Stimulated activated effector memory CD8-positive, alpha-beta T cell treated with anti-CD3 and anti-CD28 coated beads, Interleukin-12 subunit alpha, Interleukin-12 subunit beta, amount 100 ng/mL, for 72 hours (primary cell): ENCODE measurements around the gene PIEZO1.

Source experiments
- ATAC-seq: fragments of 150-1000 bp; cut with Tn5 transposase; 2 replicates; pipeline ENCODE4 v1.10.0; 2021
- DNase-seq, 2 donors: peaks; one replicate each; pipeline ENCODE4 v3.0.0; 2021 to 2022; ENCODE audit warnings: low spot score in 2 of 2
- H3K27ac Mint-ChIP-seq: one replicate; pipeline ENCODE4 v1.8.0; 2022; ENCODE audit warnings: mild to moderate bottlenecking, mixed read lengths
- H3K36me3 Mint-ChIP-seq: one replicate; pipeline ENCODE4 v1.8.0; 2022; ENCODE audit warnings: mild to moderate bottlenecking, mixed read lengths
- H3K4me1 Mint-ChIP-seq: one replicate; pipeline ENCODE4 v1.8.0; 2022; ENCODE audit warnings: mixed read lengths
- H3K4me3 Mint-ChIP-seq: one replicate; pipeline ENCODE4 v1.8.0; 2022; ENCODE audit warnings: mild to moderate bottlenecking, mixed read lengths
- H3K9me3 Mint-ChIP-seq: one replicate; pipeline ENCODE4 v1.8.0; 2022; ENCODE audit warnings: mixed read lengths

PIEZO1 gene

DNA sequence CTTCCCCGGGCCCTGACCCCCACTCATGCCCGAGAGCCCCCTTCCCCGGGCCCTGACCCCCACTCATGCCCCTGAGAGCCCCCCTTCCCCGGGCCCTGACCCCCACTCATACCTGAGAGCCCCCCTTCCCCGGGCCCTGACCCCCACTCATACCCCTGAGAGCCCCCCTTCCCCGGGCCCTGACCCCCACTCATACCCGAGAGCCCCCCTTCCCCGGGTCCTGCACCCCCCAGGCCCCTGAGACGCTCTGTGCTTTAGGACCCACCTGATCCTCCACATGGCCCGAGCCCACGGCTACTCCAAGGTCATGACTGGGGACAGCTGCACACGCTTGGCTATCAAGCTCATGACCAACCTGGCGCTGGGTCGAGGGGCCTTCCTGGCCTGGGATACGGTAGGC is 72.0 kb downstream of the PIEZO1 start:
- Mint-ChIP-seq H3K4me1 (peaks cover 18% of the 10 kb centered on the region), H3K9me3 (no peaks in the 10 kb centered on the region), H3K4me3 (no peak overlapping the region), H3K27ac (peak overlapping the region; percentile 67), H3K36me3 (peaks cover 50% of the 10 kb centered on the region)
- no peak for DNase-seq
- no peak for ATAC-seq

DNA sequence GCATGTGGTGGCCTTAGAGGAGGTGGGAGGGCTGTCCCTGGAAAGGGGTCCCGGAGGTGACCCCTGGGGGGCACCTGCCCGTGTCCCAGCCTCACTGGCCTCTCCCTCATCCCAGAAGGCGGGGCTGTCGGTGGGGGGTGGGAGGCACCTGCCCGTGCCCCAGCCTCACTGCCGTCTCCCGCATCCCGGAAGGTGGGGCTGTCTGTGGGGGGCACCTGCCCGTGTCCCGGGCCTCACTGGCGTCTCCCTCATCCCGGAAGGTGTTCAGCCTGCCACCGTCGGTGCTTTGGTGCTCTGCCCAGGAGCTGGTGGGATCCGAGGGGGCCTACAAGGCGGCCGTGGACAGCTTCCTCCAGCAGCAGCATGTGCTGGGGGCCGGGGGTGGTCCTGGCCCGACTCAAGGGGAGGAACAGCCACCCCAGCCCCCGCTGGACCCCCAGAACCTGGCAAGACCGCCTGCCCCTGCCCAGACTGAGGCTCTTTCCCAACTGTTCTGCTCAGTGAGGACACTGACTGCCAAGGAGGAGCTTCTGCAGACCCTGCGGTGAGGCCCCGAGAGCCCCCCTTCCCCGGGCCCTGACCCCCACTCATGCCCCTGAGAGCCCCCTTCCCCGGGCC is 72.5 kb downstream of the PIEZO1 start:
- Mint-ChIP-seq H3K9me3 (no peaks in the 10 kb centered on the region), H3K4me1 (peaks cover 24% of the 10 kb centered on the region), H3K4me3 (no peak overlapping the region), H3K36me3 (peaks cover 47% of the 10 kb centered on the region), H3K27ac (no peak overlapping the region)
- DNase-seq (no peak), ATAC-seq (no peak)

DNA sequence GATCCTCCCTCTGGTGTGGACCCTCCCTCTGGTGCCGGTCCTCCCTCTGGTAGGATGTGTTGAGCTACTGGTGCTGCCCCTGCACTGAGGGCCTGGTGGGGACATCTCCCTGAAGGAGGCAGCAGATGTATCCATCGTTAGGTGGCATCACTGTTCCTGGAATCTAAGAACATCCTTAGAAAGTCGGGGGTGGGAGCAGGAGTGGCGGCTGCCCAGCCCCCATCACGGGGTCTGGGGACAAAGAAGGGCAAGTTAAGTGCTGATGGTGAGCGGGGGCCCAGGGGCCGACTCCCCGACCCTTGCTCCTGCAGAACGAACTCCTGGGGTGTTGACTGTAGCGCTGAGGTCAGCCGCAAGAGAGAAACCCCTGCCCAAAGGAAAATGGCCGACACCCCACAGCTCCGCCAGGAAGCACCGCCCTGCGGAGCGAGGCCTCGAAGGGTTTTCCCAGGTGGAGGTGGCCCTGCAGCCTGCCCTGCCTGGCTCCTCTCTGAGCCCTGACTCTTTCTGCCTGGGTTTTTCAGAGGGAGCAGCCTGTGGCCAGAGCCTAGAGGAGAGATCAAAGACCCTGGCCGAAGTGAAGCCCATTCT is 73.2 kb downstream of the PIEZO1 start:
- ATAC-seq = no peak
- Mint-ChIP-seq H3K36me3 (peaks cover 47% of the 10 kb centered on the region), H3K4me1 (peaks cover 24% of the 10 kb centered on the region), H3K27ac (no peak overlapping the region), H3K9me3 (no peaks in the 10 kb centered on the region), H3K4me3 (no peak overlapping the region)
- no peak for DNase-seq

DNA sequence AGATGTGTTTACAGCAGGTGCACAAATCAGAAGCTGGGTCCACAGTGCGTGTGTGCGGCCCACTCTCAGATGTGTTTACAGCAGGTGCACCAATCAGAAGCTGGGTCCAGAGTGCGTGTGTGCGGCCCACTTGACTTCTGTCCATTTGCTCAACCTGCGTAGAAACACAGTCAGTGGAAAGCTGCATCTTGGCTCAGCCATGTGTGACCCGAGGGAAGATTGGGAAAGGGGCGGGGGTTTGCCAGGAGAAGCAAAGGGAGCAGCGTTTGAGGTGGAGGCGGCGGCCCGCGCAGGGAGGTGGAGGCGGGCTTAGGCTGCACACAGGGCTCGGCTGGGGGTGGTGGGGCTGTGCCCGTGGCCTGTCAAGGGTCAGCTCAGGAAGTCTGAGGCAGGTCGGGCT is 74.5 kb downstream of the PIEZO1 start:
- peaks cover 24% of the 10 kb centered on the region for H3K4me1 Mint-ChIP-seq
- H3K36me3 Mint-ChIP-seq = peaks cover 36% of the 10 kb centered on the region
- no peak for DNase-seq
- H3K27ac Mint-ChIP-seq = peak overlapping the region; percentile 45
- no peak for ATAC-seq
- H3K9me3 Mint-ChIP-seq = no peaks in the 10 kb centered on the region
- no peak overlapping the region for H3K4me3 Mint-ChIP-seq

DNA sequence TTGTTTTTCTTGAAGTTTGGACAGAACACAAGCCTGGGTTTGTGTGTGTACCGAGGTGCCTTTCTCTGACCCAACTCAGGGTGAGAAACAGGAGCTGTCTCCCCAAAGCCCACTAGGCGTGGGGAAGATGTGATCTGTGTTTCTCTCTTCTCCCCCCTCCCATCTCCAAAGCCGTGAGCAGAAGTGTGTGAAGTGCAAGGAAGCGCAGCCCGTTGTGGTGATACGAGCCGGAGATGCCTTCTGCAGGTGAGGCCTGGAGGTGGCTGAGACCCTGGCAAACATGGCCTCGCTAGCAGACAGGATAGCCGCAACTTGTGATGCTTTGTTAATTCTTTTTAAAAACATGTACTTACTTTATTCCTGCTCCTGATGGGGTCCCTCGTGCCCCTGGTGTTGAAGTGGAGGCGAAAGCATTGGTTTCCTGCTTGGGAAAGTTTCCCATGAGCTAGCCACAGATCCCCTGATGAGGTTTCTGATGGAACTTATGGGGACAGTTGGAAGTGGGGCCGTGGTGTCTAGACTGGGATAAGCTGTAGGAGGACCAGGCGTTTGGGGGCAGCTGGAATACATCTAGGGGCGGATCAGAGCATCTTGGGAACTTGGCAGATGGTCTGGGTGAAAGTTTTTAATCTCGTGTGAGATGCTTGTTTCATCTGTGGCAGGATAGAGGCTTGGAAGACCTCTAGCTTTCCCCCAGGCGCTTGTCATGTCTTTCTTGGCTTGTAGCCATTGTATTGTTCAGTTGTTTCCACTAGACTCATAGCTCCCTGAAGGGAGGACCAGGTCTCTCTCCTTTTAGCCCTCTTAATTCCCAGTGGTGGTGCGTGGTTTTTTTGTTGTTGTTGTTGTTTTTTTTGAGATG is 77.8 kb downstream of the PIEZO1 start:
- Mint-ChIP-seq H3K27ac (peak overlapping the region; percentile 70), H3K36me3 (peaks cover 21% of the 10 kb centered on the region), H3K4me1 (peaks cover 51% of the 10 kb centered on the region), H3K4me3 (peak overlapping the region; percentile 95), H3K9me3 (no peaks in the 10 kb centered on the region)
- no peak for DNase-seq
- no peak for ATAC-seq

DNA sequence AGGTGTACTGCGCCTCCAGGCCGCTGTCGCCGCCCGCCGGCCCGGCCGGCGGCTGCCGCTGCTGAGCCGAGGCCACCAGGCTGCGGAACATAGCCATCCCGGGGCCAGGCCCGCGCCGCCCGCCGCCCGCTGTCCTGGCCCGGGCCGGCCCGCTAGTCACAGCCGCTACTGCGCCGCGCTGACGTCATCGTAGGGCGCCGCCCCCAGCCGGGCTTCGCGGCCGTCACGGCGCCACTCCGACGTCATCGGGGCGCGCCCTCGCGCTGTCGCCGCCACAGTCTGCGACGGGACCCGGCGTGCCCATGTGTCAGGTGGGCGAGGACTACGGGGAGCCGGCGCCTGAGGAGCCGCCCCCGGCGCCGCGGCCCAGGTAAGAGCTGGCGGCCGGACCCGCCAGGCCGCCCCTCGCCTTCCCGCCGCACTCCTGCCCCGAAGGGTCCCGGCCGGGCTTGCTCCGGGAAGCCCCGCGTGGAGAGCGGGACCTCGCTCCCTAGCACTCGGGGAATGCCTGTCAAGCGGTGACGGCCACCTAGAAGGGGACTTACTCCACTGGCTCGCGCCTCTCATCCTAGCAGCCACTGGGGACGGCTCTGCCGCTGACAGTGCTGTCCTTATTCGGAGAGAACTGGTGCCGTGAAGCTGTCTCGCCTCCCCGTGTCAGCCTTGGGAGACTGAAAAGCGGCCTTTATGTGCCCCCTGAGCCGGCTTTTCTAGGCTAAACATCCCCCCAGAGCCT is 78.6 kb downstream of the PIEZO1 start, which contains the start of the genes CTU2 and RNF166:
TSS of gene CTU2 (plus strand) at position 275 of the 736 bp plus-strand sequence. CDS start at position 303, 28 bp downstream.
TSS of gene RNF166 (minus strand) at position 180 of the 736 bp plus-strand sequence. CDS start at position 97, 83 bp downstream.
- peaks cover 59% of the 10 kb centered on the region for H3K4me1 Mint-ChIP-seq
- peak within 1 kb of the TSS; percentile 95 for H3K4me3 Mint-ChIP-seq
- peaks cover 28% of the 10 kb centered on the region for H3K36me3 Mint-ChIP-seq
- peak within 1 kb of the TSS; percentile 94 for H3K27ac Mint-ChIP-seq
- ATAC-seq (peak; percentile 82), DNase-seq (peak; percentile 95 to 98)
- no peaks in the 10 kb centered on the region for H3K9me3 Mint-ChIP-seq

DNA sequence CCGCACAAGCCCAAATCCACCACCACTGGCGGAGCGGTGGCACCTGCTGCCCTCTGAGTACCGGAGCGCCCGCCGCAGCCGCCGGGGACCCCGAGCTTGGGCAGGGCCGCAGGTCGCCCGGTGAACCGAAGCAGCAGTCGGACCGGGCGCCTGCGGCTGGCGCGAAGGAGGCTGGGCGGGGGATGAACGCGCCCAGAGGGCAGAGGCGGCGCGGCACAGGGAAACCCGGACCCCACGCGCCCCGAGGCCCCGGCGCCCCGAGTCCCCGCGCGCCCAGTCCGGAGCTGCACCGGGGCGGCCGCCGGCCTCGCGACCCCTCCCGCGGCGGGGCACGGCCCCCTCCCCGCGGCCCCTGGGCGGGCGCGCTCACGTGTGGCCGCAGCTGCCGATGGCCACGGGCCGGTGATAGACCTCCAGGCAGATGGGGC is 79.2 kb downstream of the PIEZO1 start:
- Mint-ChIP-seq H3K9me3 (no peaks in the 10 kb centered on the region), H3K4me1 (peaks cover 64% of the 10 kb centered on the region), H3K36me3 (peaks cover 34% of the 10 kb centered on the region), H3K27ac (peak overlapping the region; percentile 94), H3K4me3 (peak overlapping the region; percentile 95)
- ATAC-seq = peak; percentile 2
- DNase-seq = peak in 1 of 2 donors; percentile 59

DNA sequence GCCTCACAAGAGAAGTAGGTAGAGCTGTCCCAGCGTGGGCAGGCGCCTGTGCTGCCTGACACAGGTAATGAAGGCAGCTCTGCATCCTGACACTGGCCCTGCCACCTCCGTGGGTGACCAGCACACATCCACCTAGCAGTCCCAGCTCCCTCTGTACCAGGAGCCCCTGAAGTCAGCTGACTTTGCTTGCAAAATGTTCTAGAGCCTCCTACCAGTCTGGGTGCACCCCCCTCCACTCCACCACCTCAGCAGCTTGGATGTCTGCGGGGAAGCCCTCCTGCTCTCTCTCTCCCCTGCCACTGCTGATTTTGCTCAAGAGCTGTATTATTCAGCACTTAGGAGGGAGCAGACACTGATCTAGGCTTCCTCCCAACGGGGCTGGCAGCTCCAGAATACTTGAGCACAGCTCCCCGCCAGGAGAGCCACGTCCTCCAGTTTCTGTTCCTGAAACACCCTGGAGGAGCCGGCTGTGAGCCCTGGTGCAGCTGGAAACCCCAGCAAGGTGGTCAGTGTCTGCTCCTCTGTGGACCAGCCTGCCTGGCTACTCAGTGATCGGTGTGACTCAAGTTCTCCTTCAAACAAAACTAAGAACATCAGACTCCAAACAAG is 79.8 kb downstream of the PIEZO1 start:
- ATAC-seq (no peak), DNase-seq (no peak)
- Mint-ChIP-seq H3K4me3 (peak overlapping the region; percentile 95), H3K4me1 (peaks cover 65% of the 10 kb centered on the region), H3K27ac (peak overlapping the region; percentile 94), H3K36me3 (peaks cover 40% of the 10 kb centered on the region), H3K9me3 (no peaks in the 10 kb centered on the region)

DNA sequence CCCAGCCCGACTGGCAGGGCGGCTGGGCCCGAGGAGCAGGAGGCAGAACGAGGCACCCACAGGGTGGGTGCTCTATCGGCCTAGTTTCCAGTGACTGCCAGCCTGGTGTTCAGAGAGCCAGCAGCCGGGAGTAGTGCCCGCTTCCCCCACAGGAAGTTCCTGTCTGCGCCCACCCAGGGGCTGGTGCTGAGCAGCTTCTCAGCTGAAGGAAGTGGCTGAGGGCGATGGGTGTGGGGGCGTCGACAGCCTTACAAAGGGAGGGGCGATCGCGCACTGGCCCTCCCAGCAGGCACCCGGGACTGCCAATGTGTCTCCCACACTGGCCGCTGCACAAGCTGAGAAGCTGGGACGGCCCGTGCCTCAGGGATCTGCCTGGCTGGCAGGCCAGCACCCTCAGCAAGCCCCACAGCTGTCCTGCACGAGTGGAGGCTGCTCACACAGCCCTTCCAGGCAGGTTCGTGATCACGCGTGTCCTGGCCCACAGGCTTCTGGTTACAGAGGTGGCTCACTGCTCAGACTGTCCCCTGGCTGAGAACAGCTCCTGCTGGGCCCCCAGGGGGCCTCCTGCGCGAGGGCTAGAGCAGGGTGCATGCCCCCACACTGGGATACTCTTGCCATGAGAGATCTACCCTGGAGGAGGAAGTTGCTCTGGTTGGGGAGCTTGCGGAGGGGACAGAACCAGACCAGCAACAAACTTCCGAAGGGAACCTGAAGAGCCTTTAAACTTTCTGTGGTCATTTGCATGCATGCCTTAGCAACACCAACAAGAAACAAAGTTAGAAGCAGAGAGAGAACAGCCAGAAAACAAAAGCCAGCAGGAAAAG is 81.3 kb downstream of the PIEZO1 start:
- peaks cover 47% of the 10 kb centered on the region for H3K36me3 Mint-ChIP-seq
- H3K4me3 Mint-ChIP-seq = peak overlapping the region; percentile 95
- H3K4me1 Mint-ChIP-seq = peaks cover 75% of the 10 kb centered on the region
- peak; percentile 59 to 76 for DNase-seq
- peak; percentile 52 for ATAC-seq
- H3K9me3 Mint-ChIP-seq = no peaks in the 10 kb centered on the region
- peak overlapping the region; percentile 94 for H3K27ac Mint-ChIP-seq

DNA sequence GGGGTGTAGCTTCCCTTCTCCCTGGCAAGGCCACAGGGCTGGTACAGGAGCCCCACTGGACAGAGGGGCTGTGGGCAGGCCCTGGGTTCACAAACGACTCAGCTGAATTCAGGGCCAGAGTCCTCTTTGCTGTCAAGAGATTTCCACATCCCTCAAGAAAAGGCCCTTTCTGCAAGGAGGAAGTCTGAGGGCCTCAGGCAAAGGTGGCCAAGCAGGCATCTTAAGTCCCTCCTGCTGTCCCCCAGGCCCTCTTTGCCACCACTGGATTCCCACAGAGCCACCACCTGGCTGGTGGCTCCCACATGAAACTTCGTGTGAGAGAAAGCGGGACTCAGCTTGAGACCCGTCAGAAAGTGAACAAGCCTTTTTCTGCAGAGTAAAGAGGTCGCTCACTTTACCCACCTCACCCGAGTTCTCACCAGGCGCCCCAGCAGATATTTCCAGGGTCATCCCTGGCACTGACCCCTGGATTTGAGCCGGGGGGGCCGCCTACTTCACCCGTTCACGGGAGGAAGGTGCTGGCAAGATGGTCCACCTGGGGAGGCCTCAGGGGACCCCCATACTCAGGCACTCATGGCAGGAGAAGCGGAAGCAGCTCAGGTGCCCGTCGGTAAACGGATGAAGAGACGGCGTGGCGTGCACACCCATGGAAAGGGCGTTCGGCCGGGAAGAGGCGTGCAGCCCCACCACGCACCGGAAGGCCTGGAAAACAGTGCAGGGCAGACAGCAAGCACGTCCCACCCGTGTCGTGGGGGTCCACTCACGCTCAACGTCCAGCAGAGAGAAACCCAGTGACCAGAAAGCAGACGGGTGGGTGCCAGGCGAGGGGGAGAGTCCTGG is 82.4 kb downstream of the PIEZO1 start:
- DNase-seq (no peak), ATAC-seq (no peak)
- Mint-ChIP-seq H3K4me1 (peaks cover 77% of the 10 kb centered on the region), H3K36me3 (peaks cover 57% of the 10 kb centered on the region), H3K27ac (peak overlapping the region; percentile 94), H3K9me3 (no peaks in the 10 kb centered on the region), H3K4me3 (peak overlapping the region; percentile 95)

DNA sequence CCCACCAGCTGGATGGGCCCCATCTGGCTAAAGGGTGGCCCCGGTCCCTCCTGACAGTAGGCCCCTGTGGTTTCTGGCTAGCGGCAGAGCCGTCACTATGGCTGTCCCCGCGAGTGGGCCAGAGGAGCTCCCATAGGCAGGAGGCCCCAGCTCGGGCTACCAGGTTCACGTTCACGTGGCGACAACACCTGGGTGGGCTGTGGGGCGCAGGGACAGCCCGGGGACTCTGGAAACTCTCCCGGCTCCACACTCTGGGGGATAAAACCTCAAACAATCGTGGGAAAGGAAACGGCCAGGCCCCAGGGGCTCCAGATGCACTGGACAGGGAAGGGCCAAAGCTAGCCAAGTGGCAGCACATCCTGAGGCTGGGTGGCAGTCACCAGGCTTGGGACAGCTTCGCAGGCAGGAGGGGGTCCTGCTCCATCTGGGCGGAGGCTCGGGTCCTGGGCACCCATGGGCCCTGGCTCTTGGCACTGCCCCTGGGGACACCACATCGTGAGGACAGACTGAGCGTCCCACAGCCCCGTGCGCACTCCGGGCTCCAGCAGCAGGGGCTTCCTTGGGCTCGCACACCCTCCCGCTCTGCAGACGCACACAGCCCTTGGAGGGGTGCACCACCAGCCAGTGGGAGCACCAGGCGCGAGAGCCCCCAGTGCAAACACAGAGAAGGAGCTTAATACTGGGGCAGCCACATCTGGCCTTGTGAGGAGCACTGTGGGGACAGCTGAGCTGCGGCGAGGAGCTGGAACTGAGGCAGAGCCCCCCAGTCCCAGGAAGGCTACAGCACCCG is 83.2 kb downstream of the PIEZO1 start:
- Mint-ChIP-seq H3K9me3 (no peaks in the 10 kb centered on the region), H3K4me3 (peak overlapping the region; percentile 95), H3K4me1 (peaks cover 72% of the 10 kb centered on the region), H3K36me3 (peaks cover 57% of the 10 kb centered on the region), H3K27ac (peak overlapping the region; percentile 94)
- ATAC-seq (no peak), DNase-seq (no peak)

DNA sequence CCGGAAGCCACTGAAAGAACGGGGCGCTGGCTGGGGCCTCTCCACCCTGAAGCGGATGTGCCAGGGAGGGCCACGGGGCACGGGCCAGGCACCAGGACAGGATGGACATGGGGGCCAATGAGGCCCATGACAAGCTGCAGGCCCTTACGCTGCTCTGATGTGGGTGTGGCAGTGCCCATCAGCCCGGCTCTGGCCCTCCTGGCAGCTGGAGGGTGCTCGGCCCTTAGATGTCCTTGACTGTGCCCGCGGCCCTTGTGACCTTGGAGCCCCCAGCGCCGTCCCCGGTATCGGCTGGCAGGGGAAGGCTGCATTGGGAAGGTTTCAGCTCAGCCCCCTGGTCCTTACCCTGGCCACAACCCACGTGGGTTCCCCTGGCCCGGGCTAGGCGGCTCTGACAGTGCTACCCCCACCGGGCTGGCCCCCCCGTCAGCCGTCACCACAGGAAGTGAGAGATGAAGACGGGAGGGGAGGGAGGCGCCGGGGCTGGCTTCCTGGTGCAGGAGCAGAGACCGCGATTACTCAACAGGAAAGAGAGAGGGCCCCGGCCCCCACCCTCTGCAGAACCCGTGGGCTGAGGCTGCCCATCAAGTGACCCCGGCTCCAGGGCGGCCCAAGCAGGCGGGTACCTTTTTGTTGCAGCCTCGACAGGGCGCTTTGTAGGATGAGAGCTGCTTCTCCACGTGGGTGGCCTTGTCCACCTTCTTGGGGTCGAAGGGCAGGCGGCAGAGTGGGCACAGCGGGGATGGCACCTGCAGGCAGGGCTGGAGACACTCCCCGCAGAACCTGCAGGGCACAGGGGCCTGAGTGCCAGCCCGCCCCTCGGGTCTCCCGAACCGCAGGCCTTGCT is 84.2 kb downstream of the PIEZO1 start:
- Mint-ChIP-seq H3K9me3 (no peaks in the 10 kb centered on the region), H3K36me3 (peaks cover 64% of the 10 kb centered on the region), H3K27ac (peak overlapping the region; percentile 94), H3K4me1 (peaks cover 72% of the 10 kb centered on the region), H3K4me3 (peak overlapping the region; percentile 95)
- ATAC-seq (peak; percentile 86), DNase-seq (peak; percentile 87)
